ENCODE measurements around the gene AFDN. TPM values are rescaled to one million over a fixed set of nuclear protein-coding genes. Genes with fewer than 3 reads are reported as not detected.

Gene AFDN
- total RNA-seq, 1 donor from 2014 or later = 109 TPM

DNA sequence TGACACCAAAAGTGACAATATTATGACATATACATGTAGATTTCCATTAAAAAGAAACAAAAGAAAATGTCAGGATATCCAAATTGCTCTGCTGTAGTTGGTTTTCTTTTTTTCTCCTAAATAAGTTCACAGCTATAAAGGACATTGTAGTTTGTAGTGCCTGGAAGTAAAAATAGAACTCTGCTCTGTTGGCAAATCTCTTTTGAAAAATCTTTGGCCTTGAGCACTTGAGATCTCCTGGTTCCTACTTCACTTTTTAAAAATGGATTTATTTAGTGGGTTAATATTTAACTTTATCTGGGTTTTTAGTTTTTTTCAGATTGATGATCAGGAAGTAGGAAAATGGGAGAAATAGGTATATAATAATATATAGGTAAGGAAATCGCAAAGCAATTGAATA lies 52.9 kb downstream of the AFDN start:
- no peak for DNase-seq (ENCODE audit: low read depth)
- no peak overlapping the region for H3K4me3 ChIP-seq (ENCODE audit: low read depth, low read length)
- TF ChIP-seq CTCF (conservative IDR thresholded peaks at IDR 0.05; ENCODE audit: low read depth, low read length) = no peak

- no peak for DNase-seq (ENCODE audit: low read depth)
- no peak for TF ChIP-seq CTCF (conservative IDR thresholded peaks at IDR 0.05; ENCODE audit: low read depth, low read length)
- no peak overlapping the region for H3K4me3 ChIP-seq (ENCODE audit: low read depth, low read length)
Measured at GRCh38 chr6:167881327-167881726, 54.6 kb downstream of the AFDN start.

GRCh38 chr6:167882244-167882643 lies 55.5 kb downstream of the AFDN start:
- DNase-seq (ENCODE audit: low read depth) = no peak
- no peak for TF ChIP-seq CTCF (conservative IDR thresholded peaks at IDR 0.05; ENCODE audit: low read depth, low read length)

DNA sequence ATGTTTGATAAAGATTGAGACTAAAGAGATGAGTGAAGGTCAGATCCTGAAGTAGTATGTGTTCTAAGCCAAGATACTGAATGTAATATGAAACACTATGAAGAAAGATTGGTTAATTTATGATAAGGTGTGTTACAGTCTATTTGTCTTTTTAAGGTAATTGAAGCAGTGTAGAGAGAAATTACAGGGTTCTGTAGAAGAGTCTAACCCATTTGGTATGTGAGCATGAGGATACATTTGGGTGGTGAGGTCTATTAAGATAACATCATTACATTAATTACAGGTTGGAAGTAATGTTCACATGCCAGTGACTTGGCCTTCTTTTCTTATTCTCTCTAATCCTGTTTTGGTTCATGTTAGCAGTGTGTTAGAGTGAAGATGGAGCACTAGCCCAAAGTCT lies 61.4 kb downstream of the AFDN start:
- H3K4me3 ChIP-seq (ENCODE audit: low read depth, low read length) = no peak overlapping the region
- no peak for TF ChIP-seq CTCF (conservative IDR thresholded peaks at IDR 0.05; ENCODE audit: low read depth, low read length)
- DNase-seq (ENCODE audit: low read depth) = no peak

More at GRCh38 chr6:167882244-167882643, 55.5 kb downstream of the AFDN start:
- H3K4me3 ChIP-seq (ENCODE audit: low read depth, low read length) = no peak overlapping the region

DNA sequence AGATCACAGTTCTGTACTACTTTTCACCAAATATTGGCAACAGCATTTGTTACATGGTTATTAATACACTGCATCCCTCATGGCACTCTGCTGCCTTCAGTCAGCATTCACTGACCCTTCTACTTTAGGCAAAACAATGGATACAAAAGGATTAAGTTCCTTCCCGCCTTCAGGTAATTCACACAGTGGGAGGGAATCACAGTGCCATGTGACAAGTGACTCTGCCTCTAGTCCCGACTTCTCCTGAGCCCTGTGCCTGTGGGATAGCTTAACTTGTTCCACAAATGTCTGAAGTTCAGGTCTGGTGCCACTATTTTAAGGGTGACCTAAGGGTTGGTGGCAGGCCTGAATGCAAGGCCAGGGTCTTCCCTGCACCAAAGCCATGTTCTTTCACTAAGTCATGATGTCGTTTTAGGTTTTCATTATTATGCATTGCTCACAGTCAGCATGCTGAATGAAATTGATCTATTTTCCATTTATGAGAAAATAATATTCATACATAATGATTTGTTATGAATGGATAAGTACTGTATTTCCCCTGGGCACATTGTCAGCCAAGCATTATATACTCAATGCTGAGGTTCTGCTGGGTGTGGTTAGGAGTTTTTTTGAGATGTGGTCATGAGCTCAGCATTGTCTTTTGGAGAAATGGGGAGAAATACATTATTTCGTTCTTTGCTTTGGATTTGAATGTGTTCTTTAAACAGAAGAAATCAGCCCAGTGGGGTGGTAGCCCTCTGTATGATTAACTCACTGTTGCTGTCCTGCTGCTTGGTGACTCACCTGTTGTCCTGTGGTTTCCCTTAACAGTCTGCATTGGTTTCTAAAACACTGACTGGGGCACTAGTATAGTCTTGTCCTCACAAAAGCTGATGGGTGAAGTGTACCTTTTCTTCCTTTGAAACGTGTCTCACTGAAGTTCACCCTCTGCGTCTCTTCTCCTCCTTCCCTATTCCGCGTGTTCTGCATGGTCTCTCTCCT lies 66.4 kb downstream of the AFDN start:
- no peak overlapping the region for H3K4me3 ChIP-seq (ENCODE audit: low read depth, low read length)
- TF ChIP-seq CTCF (conservative IDR thresholded peaks at IDR 0.05; ENCODE audit: low read depth, low read length) = no peak
- DNase-seq (ENCODE audit: low read depth) = peak; percentile 56

- H3K4me3 ChIP-seq (ENCODE audit: low read depth, low read length) = no peak overlapping the region
- DNase-seq (ENCODE audit: low read depth) = no peak
- no peak for TF ChIP-seq CTCF (conservative IDR thresholded peaks at IDR 0.05; ENCODE audit: low read depth, low read length)
Measured at GRCh38 chr6:167894965-167895364, 68.3 kb downstream of the AFDN start.

DNA sequence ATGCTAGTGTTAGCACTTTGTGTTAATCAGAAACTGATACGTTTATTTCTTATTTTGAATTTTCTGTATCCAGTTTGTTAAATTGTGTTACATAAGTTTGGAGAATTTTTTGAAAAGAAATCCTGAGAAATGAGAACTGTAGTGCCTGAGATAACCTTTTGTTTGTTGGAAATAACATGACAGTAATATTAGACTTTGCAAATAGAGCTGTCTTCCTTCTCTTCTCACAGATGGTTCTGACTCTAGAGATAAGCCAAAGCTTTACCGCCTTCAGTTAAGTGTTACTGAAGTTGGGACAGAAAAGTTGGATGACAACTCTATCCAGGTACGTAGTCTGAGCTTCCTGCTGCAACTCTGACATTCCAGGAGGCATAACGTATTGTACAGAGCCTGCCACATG lies 69.9 kb downstream of the AFDN start:
- DNase-seq (ENCODE audit: low read depth) = no peak
- no peak overlapping the region for H3K4me3 ChIP-seq (ENCODE audit: low read depth, low read length)
- TF ChIP-seq CTCF (conservative IDR thresholded peaks at IDR 0.05; ENCODE audit: low read depth, low read length) = no peak
